Stomach (tissue), 9 donors: ENCODE results near the gene DEFB113. TPM values are rescaled to one million over a fixed set of nuclear protein-coding genes. Genes with fewer than 3 reads are reported as not detected.

Experiments used
- DNase-seq, 2 donors: peaks; one replicate each; pipeline versions ENCODE4 v3.0.0 to v3.0.0-alpha.2; 2013 to 2019
- H3K27ac ChIP-seq, 5 donors: fragments of 200-600 bp in 4 of 5; sonication (generic) in 4 of 5; one replicate each; pipeline ENCODE4 v1.5.1; 2013 to 2019; ENCODE audit warnings: mild to moderate bottlenecking in 1 of 5, moderate library complexity in 1 of 5
- H3K27me3 ChIP-seq, 3 donors: fragments of 200-600 bp; sonication (generic); one replicate each; pipeline ENCODE4 v1.5.1; 2017 to 2019; ENCODE audit warnings: mixed run types in 1 of 3
- H3K36me3 ChIP-seq, 4 donors: fragments of 200-600 bp; sonication (generic); 1 replicate in 3 of 4; 2 replicates in 1 of 4; pipeline ENCODE4 v1.5.1; 2016 to 2019
- H3K4me1 ChIP-seq, 4 donors: fragments of 200-600 bp; sonication (generic); one replicate each; pipeline ENCODE4 v1.5.1; 2016 to 2019
- H3K4me3 ChIP-seq, 4 donors: fragments of 200-600 bp; sonication (generic) in 3 of 4; one replicate each; pipeline ENCODE4 v1.5.1; 2016 to 2019; ENCODE audit warnings: mild to moderate bottlenecking in 1 of 4
- H3K9me3 ChIP-seq, 4 donors: fragments of 200-600 bp; sonication (generic); one replicate each; pipeline ENCODE4 v1.5.1; 2016 to 2019
- CTCF ChIP-seq, 7 experiments: fragments of 450-650 bp in 4 of 7; fragments of 200-600 bp in 3 of 7; sonication (generic) in 3 of 7; IDR thresholded peaks; one replicate each; pipeline ENCODE4 v1.5.1; 2016 to 2019; ENCODE audit warnings: antibody characterized with exemption in 7 of 7, control low read depth in 2 of 7, mild to moderate bottlenecking in 1 of 7
- EP300 ChIP-seq: sonication (generic); formaldehyde crosslinking; IDR thresholded peaks from one replicate; pipeline ENCODE4 v1.6.1; 2017; ENCODE audit warnings: antibody characterized with exemption
- POLR2A ChIP-seq, 4 donors: fragments of 450-650 bp; IDR thresholded peaks; one replicate each; pipeline ENCODE4 v1.6.1; 2016; ENCODE audit warnings: antibody characterized with exemption in 4 of 4, control low read depth in 2 of 4, mild to moderate bottlenecking in 1 of 4, moderate library complexity in 1 of 4
- POLR2AphosphoS5 ChIP-seq, 3 donors: sonication (generic); formaldehyde crosslinking; IDR thresholded peaks; one replicate each; pipeline ENCODE4 v1.6.1; 2016; ENCODE audit warnings: antibody characterized with exemption in 3 of 3
- WGBS, 5 donors: extraction: QIAGEN DNeasy Blood & Tissue Kit in 3 of 5; methylation state at CpG; one replicate each; pipeline versions ENCODE4 v1.1.5 to v1.1.7; 2013 to 2018; 5-methylcytosine and 5-hydroxymethylcytosine counted together
- intact Hi-C: fragments of 100-400 bp; cut with DNase I; formaldehyde crosslinking; loops from one replicate; pipeline ENCODE4 v1.15.1; 2023; ENCODE audit warnings: low total_unique reads
- polyA plus RNA-seq, 3 donors: library from polyadenylated mRNA; stranded (reverse); fragments of 200-250 nt; gene quantifications; one replicate each; pipeline ENCODE4 v1.2.3, GENCODE V29; 2013
- total RNA-seq, 5 donors: library from RNA; depleted of rRNA; stranded (reverse); fragments of >200 nt; gene quantifications; one replicate each; pipeline versions ENCODE4 v1.1.0 to v1.2.3, GENCODE V29; 2014 to 2016
- donor health status: healthy with polysubstance abuse.
- donor health status: Bipolar disorder and iron deficiency.
- donor health status: healthy.

Gene DEFB113
- total and polyA plus RNA-seq, 8 donors: not detected

- intact Hi-C loops: no loop called here
- no peak overlapping the region for H3K4me3 ChIP-seq
- WGBS, 5 donors: 57 to 85% (median 66%) methylated on average over 1 to 2 of the region's 2 CpGs
- H3K27ac ChIP-seq: no peak overlapping the region
- peaks cover 0 to 23% (median 8%) of the 10 kb centered on the region in 3 donors for H3K27me3 ChIP-seq
- no peaks in the 10 kb centered on the region for H3K9me3 ChIP-seq
- H3K4me1 ChIP-seq: no peaks in the 10 kb centered on the region
- TF ChIP-seq EP300 (no peak), CTCF (IDR thresholded peaks at IDR 0.05) (no peak), POLR2A (IDR thresholded peaks at IDR 0.05) (no peak), POLR2AphosphoS5 (IDR thresholded peaks at IDR 0.05) (no peak)
- H3K36me3 ChIP-seq: no peaks in the 10 kb centered on the region
- no peak for DNase-seq
These were observed 19.5 kb upstream of the DEFB113 start for GRCh38 chr6:49988900-49989299.

- Histone ChIP-seq H3K36me3 (no peaks in the 10 kb centered on the region), H3K27ac (no peak overlapping the region), H3K9me3 (peaks cover 0 to 4% (median 2%) of the 10 kb centered on the region in 4 donors), H3K4me3 (no peak overlapping the region), H3K4me1 (no peaks in the 10 kb centered on the region), H3K27me3 (peaks cover 0 to 23% (median 8%) of the 10 kb centered on the region in 3 donors)
- 86 to 91% (median 87%) methylated on average over 2 of the region's 2 CpGs for WGBS, 5 donors
- DNase-seq: no peak
- TF ChIP-seq POLR2A (IDR thresholded peaks at IDR 0.05): no peak
- no peak for TF ChIP-seq CTCF (IDR thresholded peaks at IDR 0.05)
- no peak for TF ChIP-seq POLR2AphosphoS5 (IDR thresholded peaks at IDR 0.05)
- no peak for TF ChIP-seq EP300
- intact Hi-C loops: no loop called here
These were observed 18.3 kb upstream of the DEFB113 start for GRCh38 chr6:49987749-49988148.

GRCh38 chr6:49986551-49986950 lies 17.1 kb upstream of the DEFB113 start:
- no peak overlapping the region for H3K4me3 ChIP-seq

GRCh38 chr6:49982046-49982445 lies 12.6 kb upstream of the DEFB113 start:
- no peak overlapping the region for H3K4me3 ChIP-seq
- peak in 1 of 2 donors; percentile 4 for DNase-seq
- H3K4me1 ChIP-seq: no peaks in the 10 kb centered on the region
- peaks cover 0 to 7% (median 3%) of the 10 kb centered on the region in 4 donors for H3K9me3 ChIP-seq
- intact Hi-C loops: no loop called here
- TF ChIP-seq POLR2AphosphoS5 (IDR thresholded peaks at IDR 0.05): no peak
- no peak for TF ChIP-seq CTCF (IDR thresholded peaks at IDR 0.05)
- no peak for TF ChIP-seq POLR2A (IDR thresholded peaks at IDR 0.05)
- TF ChIP-seq EP300: no peak
- H3K36me3 ChIP-seq: no peaks in the 10 kb centered on the region
- 76 to 93% (median 88%) methylated on average over 2 of the region's 2 CpGs for WGBS, 5 donors
- no peak overlapping the region for H3K27ac ChIP-seq
- no peaks in the 10 kb centered on the region for H3K27me3 ChIP-seq

More at GRCh38 chr6:49986551-49986950, 17.1 kb upstream of the DEFB113 start:
- no peaks in the 10 kb centered on the region for H3K4me1 ChIP-seq
- TF ChIP-seq EP300 (no peak), POLR2AphosphoS5 (IDR thresholded peaks at IDR 0.05) (no peak), POLR2A (IDR thresholded peaks at IDR 0.05) (no peak), CTCF (IDR thresholded peaks at IDR 0.05) (no peak)
- DNase-seq: no peak
- H3K9me3 ChIP-seq: peaks cover 0 to 7% (median 3%) of the 10 kb centered on the region in 4 donors
- H3K36me3 ChIP-seq: no peaks in the 10 kb centered on the region
- H3K27ac ChIP-seq: no peak overlapping the region
- intact Hi-C loops: no loop called here
- peaks cover 0 to 23% (median 8%) of the 10 kb centered on the region in 3 donors for H3K27me3 ChIP-seq
- 19 to 52% (median 26%) methylated on average over 1 of the region's 1 CpG for WGBS, 5 donors
